NCI-H2196 treated with DMSO at 0.1 percent for 48 hours (cell line): Measurements from ENCODE around the gene ARNT2.

Experiments
- DNase-seq: peaks from one replicate; lab custom pipeline; 2025; ENCODE audit not compliant: unreplicated experiment; lab: John Stamatoyannopoulos, UW

Gene ARNT2

GRCh38 chr15:80487839-80488390, 83.7 kb downstream of the ARNT2 start:
- no peak for DNase-seq

- DNase-seq: no peak
Observed at GRCh38 chr15:80489030-80489594, 84.9 kb downstream of the ARNT2 start.

- no peak for DNase-seq
Observed at GRCh38 chr15:80490431-80490990, 86.3 kb downstream of the ARNT2 start.

GRCh38 chr15:80491163-80491847, 87.1 kb downstream of the ARNT2 start:
- no peak for DNase-seq

- no peak for DNase-seq
Observed at GRCh38 chr15:80492409-80492808, 88.2 kb downstream of the ARNT2 start.

- no peak for DNase-seq
Observed at GRCh38 chr15:80492874-80493273, 88.7 kb downstream of the ARNT2 start.

- DNase-seq: no peak
Observed at GRCh38 chr15:80494351-80494751, 90.2 kb downstream of the ARNT2 start.

GRCh38 chr15:80494756-80495155, 90.6 kb downstream of the ARNT2 start:
- DNase-seq: no peak

GRCh38 chr15:80495401-80495942, 91.3 kb downstream of the ARNT2 start:
- no peak for DNase-seq

- DNase-seq: no peak
Observed at GRCh38 chr15:80496096-80496495, 91.9 kb downstream of the ARNT2 start.

- DNase-seq: no peak
Observed at GRCh38 chr15:80497221-80497620, 93.0 kb downstream of the ARNT2 start.

GRCh38 chr15:80498652-80499051, 94.5 kb downstream of the ARNT2 start:
- DNase-seq: no peak

GRCh38 chr15:80500021-80500420, 95.8 kb downstream of the ARNT2 start:
- DNase-seq: no peak

- DNase-seq: no peak
Observed at GRCh38 chr15:80501476-80501875, 97.3 kb downstream of the ARNT2 start.

GRCh38 chr15:80502782-80503181, 98.6 kb downstream of the ARNT2 start:
- no peak for DNase-seq

GRCh38 chr15:80503319-80503952, 99.3 kb downstream of the ARNT2 start:
- no peak for DNase-seq

- no peak for DNase-seq
Observed at GRCh38 chr15:80504931-80505330, 100.7 kb downstream of the ARNT2 start.

GRCh38 chr15:80506286-80506893, 102.2 kb downstream of the ARNT2 start:
- no peak for DNase-seq

- DNase-seq: no peak
Observed at GRCh38 chr15:80507131-80507530, 102.9 kb downstream of the ARNT2 start.

GRCh38 chr15:80507638-80508316, 103.6 kb downstream of the ARNT2 start:
- DNase-seq: no peak

- DNase-seq: no peak
Observed at GRCh38 chr15:80508783-80509182, 104.6 kb downstream of the ARNT2 start.
